GM06990 (cell line): Measurements from ENCODE around the gene OR10A4.
"Not testable (repeated sequence)": the region's sequence is repeated elsewhere in the genome, so short reads cannot be mapped to it uniquely, and the experiment has no call there.

Experiments used
- DNase-seq: peaks from one replicate; pipeline ENCODE4 v3.0.0-alpha.2; 2011; ENCODE audit not compliant: insufficient read length; ENCODE audit errors: extremely low read depth
- H3K27me3 ChIP-seq: replicated peaks from 2 replicates; pipeline ENCODE4 v1.6.0; 2011; ENCODE audit warnings: low read length; ENCODE audit not compliant: control insufficient read depth, insufficient read depth
- H3K36me3 ChIP-seq: 2 replicates; pipeline ENCODE4 v1.5.1; 2011; ENCODE audit warnings: low read length; ENCODE audit not compliant: control insufficient read depth, insufficient read depth
- H3K4me3 ChIP-seq: replicated peaks from 2 replicates; pipeline ENCODE4 v1.5.1; 2011; ENCODE audit warnings: low read depth, mild to moderate bottlenecking, control low read depth, low read length
- CTCF ChIP-seq: IDR thresholded peaks from 2 replicates; pipeline ENCODE4 v1.5.1; 2011; ENCODE audit warnings: low read length, control low read depth, mild to moderate bottlenecking, inconsistent platforms; ENCODE audit not compliant: insufficient read depth, poor library complexity, severe bottlenecking

OR10A4 gene

GRCh38 chr11:6862961-6863360 is 13.5 kb upstream of the OR10A4 start, which contains the start of gene OR10A2:
Gene OR10A2 (plus strand): TSS chr11:6863057. CDS start chr11:6869755, 6,698 bp downstream.
- no peak for TF ChIP-seq CTCF
- no peak within 1 kb of the TSS for H3K4me3 ChIP-seq
- H3K36me3 ChIP-seq, result no peaks in the 10 kb centered on the region
- H3K27me3 ChIP-seq, result no peaks in the 10 kb centered on the region
- DNase-seq, result no peak

GRCh38 chr11:6864438-6864837 is 12.0 kb upstream of the OR10A4 start:
- no peak for TF ChIP-seq CTCF
- DNase-seq, result no peak

GRCh38 chr11:6871278-6871677 is 5.1 kb upstream of the OR10A4 start:
- Histone ChIP-seq H3K36me3 (no peaks in the 10 kb centered on the region), H3K4me3 (no peak overlapping the region), H3K27me3 (no peaks in the 10 kb centered on the region)
- TF ChIP-seq CTCF, result no peak
- no peak for DNase-seq

More at GRCh38 chr11:6864438-6864837, 12.0 kb upstream of the OR10A4 start:
- Histone ChIP-seq H3K4me3 (no peak overlapping the region), H3K27me3 (no peaks in the 10 kb centered on the region), H3K36me3 (no peaks in the 10 kb centered on the region)

- no peak for DNase-seq
Measured at GRCh38 chr11:6875761-6876160, 664 bp upstream of the OR10A4 start.

GRCh38 chr11:6876914-6877313 is 489 bp downstream of the OR10A4 start:
- H3K27me3 ChIP-seq, result no peaks in the 10 kb centered on the region
- peak; percentile 7 for DNase-seq
- TF ChIP-seq CTCF, result no peak
- H3K4me3 ChIP-seq, result no peak overlapping the region
- no peaks in the 10 kb centered on the region for H3K36me3 ChIP-seq

More at GRCh38 chr11:6875761-6876160, 664 bp upstream of the OR10A4 start:
- H3K27me3 ChIP-seq, result no peaks in the 10 kb centered on the region
- H3K36me3 ChIP-seq, result no peaks in the 10 kb centered on the region
- no peak for TF ChIP-seq CTCF
- H3K4me3 ChIP-seq, result no peak overlapping the region

GRCh38 chr11:6882751-6883150 is 6.3 kb downstream of the OR10A4 start:
- Histone ChIP-seq H3K36me3 (no peaks in the 10 kb centered on the region), H3K27me3 (no peaks in the 10 kb centered on the region; the same call in 1 of the 2 replicates), H3K4me3 (no peak overlapping the region)
- no peak for DNase-seq
- TF ChIP-seq CTCF, result no peak

GRCh38 chr11:6887711-6888110 is 11.3 kb downstream of the OR10A4 start:
- H3K4me3 ChIP-seq, H3K27me3 ChIP-seq, H3K36me3 ChIP-seq, DNase-seq: not testable (repeated sequence)
